ENCODE measurements around the gene SERPINA3.

SERPINA3 gene

DNA sequence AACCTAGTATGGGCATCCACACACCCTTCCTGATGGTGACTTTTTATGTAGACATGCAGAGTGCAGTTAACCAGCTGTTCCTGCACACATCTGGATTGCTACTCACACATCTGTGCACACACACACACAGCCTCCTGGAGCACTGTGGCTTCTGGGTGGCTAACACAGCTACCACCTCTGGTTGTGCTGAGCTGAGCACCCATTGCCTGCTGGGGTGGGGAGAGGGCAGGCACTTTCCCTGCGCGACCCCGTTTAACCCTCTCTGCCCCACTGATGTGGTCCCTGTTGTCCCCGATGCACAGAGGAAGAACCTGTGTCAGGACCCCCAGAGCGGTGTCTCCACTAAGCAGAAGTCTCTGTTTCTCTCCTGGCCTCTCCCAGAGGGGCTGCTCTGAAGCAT lies 14.4 kb upstream of the SERPINA3 start:
- no peak for DNase-seq (ENCODE audit: low read depth, low spot score)
- POLR2A ChIA-PET: no interaction called here
- TF ChIP-seq, protein P1, sequence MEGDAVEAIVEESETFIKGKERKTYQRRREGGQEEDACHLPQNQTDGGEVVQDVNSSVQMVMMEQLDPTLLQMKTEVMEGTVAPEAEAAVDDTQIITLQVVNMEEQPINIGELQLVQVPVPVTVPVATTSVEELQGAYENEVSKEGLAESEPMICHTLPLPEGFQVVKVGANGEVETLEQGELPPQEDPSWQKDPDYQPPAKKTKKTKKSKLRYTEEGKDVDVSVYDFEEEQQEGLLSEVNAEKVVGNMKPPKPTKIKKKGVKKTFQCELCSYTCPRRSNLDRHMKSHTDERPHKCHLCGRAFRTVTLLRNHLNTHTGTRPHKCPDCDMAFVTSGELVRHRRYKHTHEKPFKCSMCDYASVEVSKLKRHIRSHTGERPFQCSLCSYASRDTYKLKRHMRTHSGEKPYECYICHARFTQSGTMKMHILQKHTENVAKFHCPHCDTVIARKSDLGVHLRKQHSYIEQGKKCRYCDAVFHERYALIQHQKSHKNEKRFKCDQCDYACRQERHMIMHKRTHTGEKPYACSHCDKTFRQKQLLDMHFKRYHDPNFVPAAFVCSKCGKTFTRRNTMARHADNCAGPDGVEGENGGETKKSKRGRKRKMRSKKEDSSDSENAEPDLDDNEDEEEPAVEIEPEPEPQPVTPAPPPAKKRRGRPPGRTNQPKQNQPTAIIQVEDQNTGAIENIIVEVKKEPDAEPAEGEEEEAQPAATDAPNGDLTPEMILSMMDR (IDR thresholded peaks at IDR 0.05; ENCODE audit: insufficient read depth, low read length, missing control alignments): no peak
- CTCF ChIA-PET: no interaction called here
- H3K4me3 ChIP-seq (ENCODE audit: low read depth, low read length): no peak overlapping the region

DNA sequence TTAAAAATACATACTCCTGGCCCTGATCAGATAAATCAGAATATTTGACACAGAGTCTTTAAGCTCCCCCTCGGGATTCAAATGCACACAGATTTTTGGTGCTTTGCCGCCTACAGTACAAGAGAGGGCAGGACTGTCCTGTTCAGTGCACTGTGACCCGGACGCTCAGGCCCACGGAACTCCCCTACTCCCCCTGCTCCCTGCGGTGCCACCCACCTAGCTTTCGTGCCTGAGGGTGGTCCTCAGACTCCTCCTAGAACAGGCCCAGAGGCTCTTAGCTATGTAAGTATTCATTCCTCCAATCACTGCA lies 13.7 kb upstream of the SERPINA3 start:
- CTCF ChIA-PET: interaction anchor here (0.8 to 1.6 kb wide), 3 partner anchors 14 to 91 kb away, joined by 3 to 5 read pairs (median 5); no protein-coding TSS in a partner anchor
- POLR2A ChIA-PET: interaction anchor here (0.6 kb wide), 1 partner anchor 999 kb away, joined by 4 read pairs; no protein-coding TSS in a partner anchor
- H3K4me3 ChIP-seq (ENCODE audit: low read depth, low read length): no peak overlapping the region
- TF ChIP-seq, protein P1 (IDR thresholded peaks at IDR 0.05; ENCODE audit: insufficient read depth, low read length, missing control alignments): no peak
- DNase-seq (ENCODE audit: low read depth, low spot score): no peak

DNA sequence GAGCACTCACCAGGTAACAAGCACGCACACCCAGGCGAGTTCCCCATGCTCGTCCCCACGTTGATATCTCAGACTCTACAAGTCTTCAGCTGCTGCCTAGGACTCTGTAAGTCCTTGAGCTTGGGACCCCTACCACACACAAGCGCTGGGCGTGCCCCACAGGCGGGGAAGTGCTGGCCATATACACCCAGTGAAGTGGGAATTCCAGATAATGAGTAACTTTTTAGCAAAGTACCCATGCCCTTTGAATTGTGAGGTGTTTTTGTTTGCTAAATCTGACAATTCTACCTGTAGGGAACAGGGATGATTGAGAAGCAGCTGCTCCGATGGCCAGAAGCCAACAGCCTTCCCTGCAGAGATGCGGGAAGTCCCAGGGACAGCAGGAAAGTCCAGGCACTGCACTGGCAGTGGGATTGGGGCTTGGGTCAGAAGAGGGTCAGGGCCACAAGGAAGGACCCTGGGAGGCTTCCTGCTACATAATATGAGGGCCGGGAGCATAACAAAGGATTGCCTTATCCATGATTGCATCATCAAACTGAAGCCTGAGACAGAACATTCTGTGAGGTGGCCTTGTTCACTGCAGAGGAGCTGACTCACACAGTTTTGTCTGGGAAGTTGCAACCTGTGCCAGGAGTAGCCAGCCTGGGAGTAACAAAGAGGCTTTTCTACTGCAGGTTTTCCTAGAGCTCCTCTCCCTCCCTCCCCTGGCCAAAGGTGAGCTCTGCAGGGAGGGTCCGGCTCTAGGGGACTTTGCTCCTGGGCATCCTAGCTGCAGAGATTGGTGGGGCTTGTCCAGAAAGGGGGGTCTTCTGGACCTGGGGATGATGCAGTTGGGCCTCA lies 13.2 kb upstream of the SERPINA3 start:
- H3K4me3 ChIP-seq (ENCODE audit: low read depth, low read length): no peak overlapping the region
- DNase-seq (ENCODE audit: low read depth, low spot score): peak; percentile 92
- POLR2A ChIA-PET: interaction anchor here (0.6 to 0.8 kb wide), 2 partner anchors 12 to 999 kb away, joined by 3 to 4 read pairs; no protein-coding TSS in a partner anchor
- TF ChIP-seq, protein P1 (IDR thresholded peaks at IDR 0.05; ENCODE audit: insufficient read depth, low read length, missing control alignments): no peak
- CTCF ChIA-PET: interaction anchor here (0.7 to 1.6 kb wide), 5 partner anchors 15 to 471 kb away, joined by 3 to 5 read pairs (median 3); no protein-coding TSS in a partner anchor

GRCh38 chr14:94599656-94600004 lies 12.6 kb upstream of the SERPINA3 start:
- ChIA-PET POLR2A (interaction anchor here (0.8 to 1.0 kb wide), 2 partner anchors 11 to 16 kb away, joined by 3 read pairs; no protein-coding TSS in a partner anchor), CTCF (interaction anchor here (0.7 to 1.6 kb wide), 4 partner anchors 16 to 471 kb away, joined by 3 to 5 read pairs (median 3); no protein-coding TSS in a partner anchor)
- H3K4me3 ChIP-seq (ENCODE audit: low read depth, low read length): no peak overlapping the region
- TF ChIP-seq, protein P1 (IDR thresholded peaks at IDR 0.05; ENCODE audit: insufficient read depth, low read length, missing control alignments): no peak
- no peak for DNase-seq (ENCODE audit: low read depth, low spot score)

DNA sequence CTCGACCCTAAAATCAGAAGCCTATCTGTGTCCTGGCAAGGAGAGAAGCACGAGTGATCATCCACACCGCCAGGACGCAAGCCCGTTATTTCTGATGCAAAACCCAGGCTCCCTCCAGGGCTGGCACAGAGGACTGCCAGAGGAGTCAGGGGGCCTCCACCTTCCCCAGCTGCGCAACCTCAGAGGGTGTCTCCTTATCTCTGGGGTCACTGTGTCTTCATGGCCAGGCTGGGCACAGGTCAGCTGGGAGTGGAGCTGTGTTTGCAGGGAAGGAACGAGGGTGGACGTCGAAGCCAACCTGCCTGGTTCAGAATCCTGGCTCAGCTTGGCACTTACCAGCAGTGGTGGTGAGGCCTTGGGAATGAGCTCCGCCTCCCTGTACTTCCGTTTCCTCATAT lies 12.0 kb upstream of the SERPINA3 start:
- POLR2A ChIA-PET: interaction anchor here (0.9 to 2.3 kb wide), 4 partner anchors 11 to 40 kb away, joined by 3 to 9 read pairs (median 4); no protein-coding TSS in a partner anchor
- TF ChIP-seq, protein P1 (IDR thresholded peaks at IDR 0.05; ENCODE audit: insufficient read depth, low read length, missing control alignments): no peak
- CTCF ChIA-PET: interaction anchor here (1.1 to 1.6 kb wide), 2 partner anchors 8 to 16 kb away, joined by 4 to 5 read pairs; no protein-coding TSS in a partner anchor
- DNase-seq (ENCODE audit: low read depth, low spot score): no peak
- no peak overlapping the region for H3K4me3 ChIP-seq (ENCODE audit: low read depth, low read length)

GRCh38 chr14:94601884-94602391 lies 10.3 kb upstream of the SERPINA3 start:
- DNase-seq (ENCODE audit: low read depth, low spot score): peak; percentile 62
- POLR2A ChIA-PET: interaction anchor here (0.9 to 2.3 kb wide), 2 partner anchors 9 to 61 kb away, joined by 4 to 9 read pairs; no protein-coding TSS in a partner anchor
- H3K4me3 ChIP-seq (ENCODE audit: low read depth, low read length): no peak overlapping the region
- TF ChIP-seq, protein P1 (IDR thresholded peaks at IDR 0.05; ENCODE audit: insufficient read depth, low read length, missing control alignments): no peak
- CTCF ChIA-PET: interaction anchor here (1.3 kb wide), 1 partner anchor 10 kb away, joined by 4 read pairs; the partner anchor contains the start of gene SERPINA3
